Smooth muscle cell (in vitro differentiated cells): ENCODE results near the gene RFC1. TPM values are rescaled to one million over a fixed set of nuclear protein-coding genes. Genes with fewer than 3 reads are reported as not detected.
"Not testable (repeated sequence)": the region's sequence is repeated elsewhere in the genome, so short reads cannot be mapped to it uniquely, and the experiment has no call there.

Source experiments
- DNase-seq: peaks from one replicate; lab custom pipeline; 2025; ENCODE audit not compliant: unreplicated experiment; lab: John Stamatoyannopoulos, UW
- H2AFZ ChIP-seq: fragments of 200-600 bp; sonication (generic); 2 replicates; pipeline ENCODE4 v1.6.0; 2016; ENCODE audit warnings: antibody characterized with exemption, low read depth, mild to moderate bottlenecking
- H3F3A ChIP-seq: fragments of 200-600 bp; sonication (generic); 2 replicates; pipeline ENCODE4 v1.6.0; 2017; ENCODE audit warnings: antibody characterized with exemption, low read depth
- H3K27ac ChIP-seq: fragments of 200-600 bp; sonication (generic); 2 replicates; pipeline ENCODE4 v1.5.1; 2016; ENCODE audit warnings: low read depth, mild to moderate bottlenecking
- H3K27me3 ChIP-seq: fragments of 200-600 bp; sonication (generic); 2 replicates; pipeline ENCODE4 v1.6.1; 2016; ENCODE audit warnings: low read depth, mild to moderate bottlenecking
- H3K36me3 ChIP-seq: fragments of 200-600 bp; sonication (generic); 2 replicates; pipeline ENCODE4 v1.5.1; 2016; ENCODE audit warnings: low read depth
- H3K4me1 ChIP-seq: fragments of 200-600 bp; sonication (generic); 2 replicates; pipeline ENCODE4 v1.5.1; 2016; ENCODE audit warnings: low read depth
- H3K4me2 ChIP-seq: fragments of 200-600 bp; sonication (generic); 2 replicates; pipeline ENCODE4 v1.6.0; 2016; ENCODE audit warnings: mild to moderate bottlenecking
- H3K4me3 ChIP-seq: fragments of 200-600 bp; sonication (generic); 2 replicates; pipeline ENCODE4 v1.5.1; 2016; ENCODE audit warnings: mild to moderate bottlenecking
- H3K79me2 ChIP-seq: fragments of 200-600 bp; sonication (generic); 2 replicates; pipeline ENCODE4 v1.6.0; 2016; ENCODE audit warnings: low read depth, mild to moderate bottlenecking
- H3K9ac ChIP-seq: fragments of 200-600 bp; sonication (generic); 2 replicates; pipeline ENCODE4 v1.6.0; 2016; ENCODE audit warnings: low read depth
- H3K9me3 ChIP-seq: fragments of 200-600 bp; sonication (generic); replicated peaks from 2 replicates; pipeline ENCODE4 v1.5.1; 2016; ENCODE audit warnings: low read depth
- H4K20me1 ChIP-seq: fragments of 200-600 bp; sonication (generic); 2 replicates; pipeline ENCODE4 v1.6.0; 2016; ENCODE audit warnings: low read depth
- CTCF ChIP-seq: fragments of 200-600 bp; sonication (generic); IDR thresholded peaks from 2 replicates; pipeline ENCODE4 v1.5.1; 2017; ENCODE audit warnings: borderline replicate concordance, mild to moderate bottlenecking, antibody characterized with exemption; ENCODE audit not compliant: insufficient read depth, poor library complexity, severe bottlenecking
- WGBS: methylation state at CpG from one replicate; pipeline ENCODE4 v1.1.7; 2016; ENCODE audit warnings: low lambda C conversion rate; 5-methylcytosine and 5-hydroxymethylcytosine counted together
- polyA plus RNA-seq: library from polyadenylated mRNA; unstranded; fragments of >200 nt; fragmentation: Nextera tagmentation; extraction: Ambion mirVana; gene quantifications from 2 replicates; pipeline ENCODE4 v1.2.1, GENCODE V29; 2016
- total RNA-seq: library from RNA; depleted of rRNA; stranded (reverse); fragments of >200 nt; gene quantifications from 2 replicates; pipeline ENCODE4 v1.2.3, GENCODE V29; 2014

The RFC1 gene
- total and polyA plus RNA-seq, 2 experiments from 2014 or later = 25.3 to 48.0 TPM

- Histone ChIP-seq H3K4me3 (no peak overlapping the region), H3K9ac (no peak overlapping the region), H3K36me3 (no peaks in the 10 kb centered on the region), H3K9me3 (no peaks in the 10 kb centered on the region), H3K4me1 (peaks cover 11% of the 10 kb centered on the region), H2AFZ (no peak overlapping the region), H4K20me1 (peaks cover 63% of the 10 kb centered on the region), H3K4me2 (no peak overlapping the region), H3K27ac (no peak overlapping the region), H3K79me2 (peaks cover 82% of the 10 kb centered on the region), H3K27me3 (no peaks in the 10 kb centered on the region), H3F3A (no peaks in the 10 kb centered on the region)
- WGBS = 77% methylated on average over 3 of the region's 3 CpGs
- no peak for TF ChIP-seq CTCF
- no peak for DNase-seq
Observed at GRCh38 chr4:39362827-39363226, 3.3 kb downstream of the RFC1 start.

- not testable (repeated sequence) for H3K36me3 ChIP-seq, H3K9ac ChIP-seq, H3K27me3 ChIP-seq, DNase-seq, H3F3A ChIP-seq, H3K9me3 ChIP-seq, H3K4me2 ChIP-seq, H2AFZ ChIP-seq, H3K27ac ChIP-seq, H3K4me3 ChIP-seq
- H3K79me2 ChIP-seq = peaks cover 99% of the 10 kb centered on the region
- peaks cover 79% of the 10 kb centered on the region for H4K20me1 ChIP-seq
- 98% methylated on average over 4 of the region's 4 CpGs for WGBS
- peaks cover 15% of the 10 kb centered on the region for H3K4me1 ChIP-seq
Observed at GRCh38 chr4:39360611-39361010, 5.6 kb downstream of the RFC1 start.

GRCh38 chr4:39357002-39357401 lies 9.2 kb downstream of the RFC1 start:
- Histone ChIP-seq H3K4me3 (no peak overlapping the region), H3K27me3 (no peaks in the 10 kb centered on the region), H3K9me3 (no peaks in the 10 kb centered on the region), H2AFZ (no peak overlapping the region), H4K20me1 (peaks cover 75% of the 10 kb centered on the region), H3K36me3 (no peaks in the 10 kb centered on the region), H3K4me1 (peaks cover 9% of the 10 kb centered on the region), H3K79me2 (peaks cover 93% of the 10 kb centered on the region), H3F3A (no peaks in the 10 kb centered on the region), H3K27ac (no peak overlapping the region), H3K4me2 (no peak overlapping the region), H3K9ac (no peak overlapping the region)
- no peak for TF ChIP-seq CTCF
- 88% methylated on average over 1 of the region's 1 CpG for WGBS
- no peak for DNase-seq

- H3K79me2 ChIP-seq = peaks cover 88% of the 10 kb centered on the region
- peaks cover 56% of the 10 kb centered on the region for H4K20me1 ChIP-seq
- H3F3A ChIP-seq = no peaks in the 10 kb centered on the region
- H3K9me3 ChIP-seq = peaks cover 7% of the 10 kb centered on the region
- no peak overlapping the region for H2AFZ ChIP-seq
- no peak for TF ChIP-seq CTCF
- H3K36me3 ChIP-seq = peaks cover 17% of the 10 kb centered on the region
- peak overlapping the region; percentile 80 for H3K4me2 ChIP-seq
- DNase-seq = no peak
- no peaks in the 10 kb centered on the region for H3K27me3 ChIP-seq
- peaks cover 9% of the 10 kb centered on the region for H3K4me1 ChIP-seq
- 67% methylated on average over 1 of the region's 1 CpG for WGBS
- peak overlapping the region; percentile 78 for H3K27ac ChIP-seq
- H3K9ac ChIP-seq = peak overlapping the region; percentile 67
- H3K4me3 ChIP-seq = peak overlapping the region; percentile 31
Observed at GRCh38 chr4:39354254-39354552, 12.0 kb downstream of the RFC1 start.
